HPDE6-E6E7 (cell line): ENCODE measurements around the gene VSNL1.

Experiments
- DNase-seq: peaks from one replicate; pipeline ENCODE4 v3.0.0; 2011; ENCODE audit warnings: missing footprints; ENCODE audit errors: extremely low spot score

The VSNL1 gene

GRCh38 chr2:17644997-17645720, 104.7 kb downstream of the VSNL1 start:
- no peak for DNase-seq

- DNase-seq: peak; percentile 32
Observed at GRCh38 chr2:17646081-17646554, 105.6 kb downstream of the VSNL1 start.

GRCh38 chr2:17646838-17647701, 106.6 kb downstream of the VSNL1 start:
- DNase-seq: no peak

GRCh38 chr2:17648581-17648980, 108.1 kb downstream of the VSNL1 start:
- no peak for DNase-seq

- no peak for DNase-seq
Observed at GRCh38 chr2:17649026-17649425, 108.5 kb downstream of the VSNL1 start.

- DNase-seq: no peak
Observed at GRCh38 chr2:17652681-17653394, 112.3 kb downstream of the VSNL1 start.

GRCh38 chr2:17657759-17658158, 117.3 kb downstream of the VSNL1 start:
- DNase-seq: no peak

GRCh38 chr2:17658251-17658843, 117.9 kb downstream of the VSNL1 start:
- no peak for DNase-seq

- DNase-seq: no peak
Observed at GRCh38 chr2:17660219-17660618, 119.7 kb downstream of the VSNL1 start.

- DNase-seq: no peak
Observed at GRCh38 chr2:17661460-17661859, 121.0 kb downstream of the VSNL1 start.

- no peak for DNase-seq
Observed at GRCh38 chr2:17662723-17663122, 122.2 kb downstream of the VSNL1 start.

GRCh38 chr2:17664534-17664933, 124.0 kb downstream of the VSNL1 start:
- no peak for DNase-seq

- DNase-seq: no peak
Observed at GRCh38 chr2:17667898-17668297, 127.4 kb downstream of the VSNL1 start.

- DNase-seq: peak; percentile 39
Observed at GRCh38 chr2:17672583-17673317, 132.3 kb downstream of the VSNL1 start.

- DNase-seq: no peak
Observed at GRCh38 chr2:17674817-17675216, 134.3 kb downstream of the VSNL1 start.

GRCh38 chr2:17680119-17680518, 139.6 kb downstream of the VSNL1 start:
- no peak for DNase-seq

- DNase-seq: no peak
Observed at GRCh38 chr2:17682098-17682857, 141.8 kb downstream of the VSNL1 start.

- no peak for DNase-seq
Observed at GRCh38 chr2:17683981-17684380, 143.5 kb downstream of the VSNL1 start.

- DNase-seq: no peak
Observed at GRCh38 chr2:17688600-17688999, 148.1 kb downstream of the VSNL1 start.

- no peak for DNase-seq
Observed at GRCh38 chr2:17689010-17689409, 148.5 kb downstream of the VSNL1 start.
